Activated CD4-positive, alpha-beta T cell treated with anti-CD3 and anti-CD28 coated beads, Interleukin-2, amount 50 U/mL, for 24 hours (primary cell): Measurements from ENCODE around the gene CASP4.
"Not testable (repeated sequence)": the region's sequence is repeated elsewhere in the genome, so short reads cannot be mapped to it uniquely, and the experiment has no call there.

ENCODE experiments used
- DNase-seq, 2 donors: peaks; one replicate each; pipeline ENCODE4 v3.0.0-alpha.2; 2020; ENCODE audit warnings: low read depth in 1 of 2, low spot score in 1 of 2

Gene CASP4

DNA sequence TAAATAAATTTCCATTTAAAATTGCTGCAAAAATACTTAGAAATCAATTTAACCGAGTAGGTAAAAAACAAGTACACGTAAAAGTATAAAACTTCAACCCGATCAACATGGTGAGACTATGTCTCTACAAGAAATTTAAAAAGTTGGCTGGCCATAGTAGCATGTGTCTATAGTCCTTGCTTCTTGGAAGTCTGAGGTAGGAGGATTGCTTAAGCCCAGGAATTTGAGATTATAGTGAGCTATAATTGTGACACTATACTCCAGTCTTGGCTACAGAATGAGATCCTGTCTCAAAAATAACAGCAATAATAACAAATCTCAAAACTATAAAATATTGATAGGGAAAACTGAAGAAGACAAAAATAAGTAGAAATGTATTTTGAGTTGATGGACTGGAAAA is 11.1 kb downstream of the CASP4 start:
- no peak for DNase-seq

DNA sequence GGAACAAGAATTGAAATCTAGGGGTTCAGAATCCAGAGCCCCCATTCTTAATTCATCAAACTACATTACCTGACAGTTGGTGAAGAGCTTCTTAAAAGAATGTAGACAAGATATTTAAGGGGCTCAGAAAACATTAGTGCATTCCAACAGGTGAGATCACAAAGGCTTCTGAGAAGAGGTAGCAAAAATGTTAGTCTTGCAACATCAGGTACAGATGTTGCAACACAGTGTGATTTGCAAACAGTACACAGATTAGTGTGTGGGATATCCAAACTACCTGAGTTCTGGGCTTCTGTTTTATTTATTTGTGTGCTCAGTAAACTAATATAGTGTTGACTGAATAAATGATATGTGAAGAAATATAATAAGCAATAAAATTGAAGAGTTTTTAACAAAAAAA is 11.8 kb downstream of the CASP4 start:
- DNase-seq = no peak

DNA sequence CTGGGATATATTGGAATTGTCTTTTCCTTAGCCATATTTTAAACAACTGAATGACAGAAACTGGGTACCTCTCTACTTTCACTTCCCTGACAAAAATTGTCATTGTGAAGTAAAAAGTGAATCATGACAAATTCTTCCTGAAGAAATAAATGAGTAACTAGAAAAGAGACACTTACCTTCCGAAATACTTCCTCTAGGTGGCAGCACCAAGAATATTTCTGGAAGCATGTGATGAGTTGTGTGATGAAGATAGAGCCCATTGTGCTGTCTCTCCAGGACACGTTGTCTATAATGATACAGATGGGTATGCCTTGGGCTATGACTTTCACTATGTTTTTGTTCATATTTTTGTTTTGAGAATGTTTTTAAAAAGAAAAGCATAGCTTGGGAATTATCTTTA is 21.5 kb downstream of the CASP4 start:
- DNase-seq = peak in 1 of 2 donors; percentile 27

DNA sequence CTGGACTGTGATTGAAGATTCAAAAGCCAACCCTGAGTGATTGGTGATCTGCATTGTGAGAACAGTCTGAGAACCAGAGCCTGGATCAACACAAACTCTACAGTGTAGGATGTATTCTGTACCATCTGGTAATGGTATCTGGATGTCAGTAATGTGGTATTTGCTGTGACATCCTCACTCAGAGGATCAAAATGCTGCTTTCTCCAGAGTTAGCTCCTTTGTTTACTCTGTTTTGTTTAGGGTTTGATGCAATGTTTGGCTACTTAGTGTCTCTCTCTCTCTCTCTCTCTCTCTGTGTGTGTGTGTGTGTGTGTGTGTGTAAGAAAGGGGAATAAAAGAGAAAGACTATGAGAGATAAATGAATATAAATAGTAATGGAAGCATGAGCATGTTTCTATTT is 24.3 kb downstream of the CASP4 start:
- no peak for DNase-seq

- no peak for DNase-seq
Observed at GRCh38 chr11:104943561-104943960, 24.8 kb downstream of the CASP4 start.

GRCh38 chr11:104934594-104934993 is 33.8 kb downstream of the CASP4 start:
- DNase-seq = no peak

- not testable (repeated sequence) for DNase-seq
Observed at GRCh38 chr11:104934073-104934472, 34.3 kb downstream of the CASP4 start.

DNA sequence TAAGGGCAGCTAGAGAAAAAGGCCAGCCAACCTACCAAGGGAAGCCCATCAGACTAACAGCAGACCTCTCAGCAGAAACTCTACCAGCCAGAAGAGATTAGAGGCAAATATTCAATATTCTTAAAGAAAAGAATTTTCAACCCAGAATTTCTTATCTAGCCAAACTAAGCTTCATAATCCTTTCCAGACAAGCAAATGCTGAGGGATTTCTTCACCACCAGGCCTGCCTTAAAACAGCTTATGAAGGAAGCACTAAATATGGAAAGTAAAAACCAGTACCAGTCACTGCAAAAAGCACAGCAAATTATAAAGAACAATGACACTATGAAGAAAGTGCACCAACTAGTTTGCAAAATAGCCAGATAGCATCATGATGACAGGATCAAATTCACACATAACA is 39.6 kb downstream of the CASP4 start:
- DNase-seq = no peak

DNA sequence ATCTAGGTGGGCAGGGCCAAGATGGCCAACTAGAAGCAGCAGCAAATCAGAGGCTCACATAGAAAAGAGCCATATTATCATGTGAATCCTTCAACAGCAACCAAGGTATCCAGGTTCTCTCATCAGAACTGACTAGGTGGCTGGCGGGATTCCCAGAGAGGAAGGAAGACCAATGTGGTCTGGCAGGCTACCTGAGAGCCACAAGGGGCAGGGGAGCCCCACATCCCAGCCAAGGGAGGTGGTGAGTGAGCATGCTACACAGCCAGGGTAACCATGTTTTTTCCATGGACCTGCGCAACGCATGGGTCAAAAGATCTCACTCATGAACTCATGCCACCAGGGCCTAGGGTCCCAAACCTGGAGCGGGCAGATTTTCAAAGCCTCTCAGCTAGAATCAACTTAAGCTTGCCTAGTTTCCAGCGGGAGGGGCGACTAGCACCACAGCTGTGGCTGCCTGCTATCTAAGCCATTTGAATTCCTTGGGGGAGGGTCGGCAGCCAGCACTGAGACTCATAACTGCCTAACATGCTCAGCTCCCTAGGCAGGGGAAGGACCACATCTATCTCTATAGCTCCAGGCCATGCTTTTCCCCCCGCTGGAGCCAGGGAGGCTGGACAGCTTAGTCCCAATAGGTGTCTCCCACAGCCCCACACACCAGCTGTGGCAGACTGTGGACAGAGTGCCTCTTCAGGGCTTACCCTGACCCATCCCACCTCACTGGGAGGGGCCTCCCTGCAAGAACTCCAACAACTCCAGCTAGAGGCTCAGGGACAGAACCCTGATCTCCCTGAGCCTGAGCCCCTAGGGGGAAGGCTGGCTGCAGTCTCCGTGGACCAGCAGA is 41.4 kb downstream of the CASP4 start:
- no peak for DNase-seq

- no peak for DNase-seq
Observed at GRCh38 chr11:104925850-104926249, 42.5 kb downstream of the CASP4 start.

DNA sequence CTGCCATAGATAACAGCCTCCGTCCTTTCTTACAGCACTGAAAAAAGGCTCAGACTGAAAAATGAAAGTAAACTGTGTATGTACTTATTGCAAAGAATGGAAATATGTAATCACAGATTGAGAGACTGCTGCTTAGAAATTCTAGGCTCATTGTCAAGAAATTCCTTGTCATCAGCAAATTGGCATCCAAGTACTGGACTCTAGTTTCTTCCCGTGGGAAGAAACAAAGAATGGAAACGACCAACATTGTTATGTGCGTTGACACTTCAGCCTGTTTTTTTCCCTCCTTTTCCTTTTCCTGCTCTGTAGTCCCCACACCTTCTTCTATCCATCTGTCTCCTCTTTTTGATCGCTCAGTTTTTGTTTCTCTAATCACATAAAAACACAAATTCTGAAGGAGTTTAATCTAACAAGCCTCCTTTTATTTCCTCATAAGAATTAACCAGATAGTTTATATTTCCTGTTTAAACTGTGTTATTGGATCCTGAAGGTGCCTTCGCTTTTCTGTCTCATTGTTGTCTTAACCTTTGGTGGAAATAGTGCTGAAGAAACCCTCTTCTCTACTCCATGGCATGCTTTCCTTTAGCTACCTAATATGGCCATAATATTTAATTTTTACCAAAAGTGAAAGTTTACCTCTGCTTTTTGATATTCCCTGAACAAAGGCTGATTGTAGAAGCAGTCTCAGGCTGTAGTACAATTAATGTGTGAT is 50.1 kb downstream of the CASP4 start:
- no peak for DNase-seq

GRCh38 chr11:104917271-104918112 is 50.9 kb downstream of the CASP4 start:
- DNase-seq = no peak

- DNase-seq = no peak
Observed at GRCh38 chr11:104916442-104916841, 51.9 kb downstream of the CASP4 start.

- DNase-seq = no peak
Observed at GRCh38 chr11:104912102-104912501, 56.3 kb downstream of the CASP4 start.

GRCh38 chr11:104908186-104908531 is 60.2 kb downstream of the CASP4 start:
- no peak for DNase-seq

- DNase-seq = no peak
Observed at GRCh38 chr11:104907521-104908185, 60.7 kb downstream of the CASP4 start.

DNA sequence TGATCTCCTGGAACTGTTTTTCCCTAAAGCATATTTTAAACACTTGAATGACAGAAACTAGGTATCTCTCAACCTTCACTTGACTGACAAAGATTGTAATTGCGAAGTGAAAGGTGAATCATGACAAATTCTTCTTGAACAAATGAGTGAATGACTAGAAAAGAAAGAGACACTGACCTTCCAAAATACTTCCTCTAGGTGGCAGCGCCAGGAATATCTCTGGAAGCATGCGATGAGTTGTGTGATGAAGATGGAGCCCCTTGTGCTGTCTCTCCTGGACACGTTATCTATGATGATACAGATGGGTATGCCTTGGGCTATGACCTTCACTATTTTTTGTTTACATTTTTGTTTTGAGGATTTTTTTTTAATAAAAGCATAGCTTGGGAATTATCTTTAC is 63.1 kb downstream of the CASP4 start:
- DNase-seq = no peak

DNA sequence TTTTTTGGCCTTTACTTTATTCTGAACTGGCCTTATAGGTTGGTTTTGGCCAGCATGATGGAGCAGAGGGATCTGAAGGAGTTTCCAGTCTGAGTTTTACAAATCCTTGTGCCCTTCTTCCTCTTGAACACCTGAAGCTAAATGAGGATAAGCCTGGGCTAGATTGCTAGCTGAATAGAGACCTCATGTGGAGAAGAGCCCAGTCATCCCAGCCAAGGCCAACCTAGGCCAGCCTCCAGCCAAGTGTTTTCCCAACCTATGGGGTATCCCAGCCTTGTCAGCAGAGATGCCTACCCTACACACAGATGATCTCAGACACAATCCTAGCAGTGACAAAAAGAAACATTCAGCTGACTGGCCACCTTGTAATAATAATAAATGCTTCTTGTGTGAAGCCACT is 69.1 kb downstream of the CASP4 start:
- DNase-seq = no peak

DNA sequence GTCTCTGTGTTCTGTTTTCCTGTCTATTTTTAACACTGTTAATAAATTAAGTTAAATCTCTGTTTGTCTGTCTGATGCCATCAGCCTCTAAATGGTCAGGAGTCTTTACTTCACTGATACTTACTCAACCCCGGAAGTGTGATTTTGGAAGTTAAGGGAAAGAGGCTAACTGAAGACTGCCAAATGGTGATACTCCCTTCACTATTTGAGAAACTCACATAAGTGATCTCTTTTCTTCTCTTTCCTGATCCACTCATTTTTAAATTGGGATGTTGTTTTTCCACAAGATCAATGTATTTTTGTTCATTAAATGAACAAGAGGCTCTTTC is 69.7 kb downstream of the CASP4 start:
- DNase-seq = no peak

DNA sequence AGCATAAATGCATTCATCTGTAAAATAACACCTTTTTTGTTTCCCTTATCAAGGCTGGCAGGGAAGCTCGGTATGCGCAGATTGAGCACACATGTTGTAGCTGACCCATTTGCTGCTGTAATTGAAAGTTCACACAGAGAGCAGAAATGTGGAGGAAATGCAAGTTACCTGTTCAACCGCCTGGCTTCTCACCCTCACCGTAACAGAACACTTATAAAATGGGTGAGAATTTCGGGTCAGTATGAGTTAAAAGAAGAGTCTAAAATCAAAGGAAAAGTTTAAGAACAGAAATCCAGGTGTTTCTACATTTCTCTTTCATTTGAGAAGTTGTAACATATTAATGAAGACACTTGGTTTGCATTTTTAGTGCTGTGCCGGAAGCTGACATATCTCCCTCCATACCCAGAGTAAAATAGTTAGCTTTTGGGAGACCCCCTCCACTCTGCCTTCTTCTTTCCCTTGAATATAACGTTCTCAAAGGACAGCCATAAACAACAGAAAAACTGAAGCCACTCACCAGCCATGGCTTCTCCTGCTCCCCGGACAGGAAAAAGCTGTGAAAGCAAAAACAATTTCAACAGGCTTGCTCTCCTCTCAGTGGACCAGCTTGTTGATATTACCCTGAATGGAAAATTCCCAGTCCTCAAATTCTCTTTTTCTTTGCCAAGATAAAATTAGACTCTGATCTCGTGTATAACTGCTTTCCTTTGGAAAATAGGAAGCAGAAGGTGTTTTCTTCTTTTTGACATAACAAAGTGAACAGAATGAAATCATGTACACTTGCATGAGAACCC is 70.3 kb downstream of the CASP4 start, which contains the start of gene CASP12:
CASP12 (minus strand) TSS at position 570 of the 794 bp plus-strand sequence.
- DNase-seq = no peak

DNA sequence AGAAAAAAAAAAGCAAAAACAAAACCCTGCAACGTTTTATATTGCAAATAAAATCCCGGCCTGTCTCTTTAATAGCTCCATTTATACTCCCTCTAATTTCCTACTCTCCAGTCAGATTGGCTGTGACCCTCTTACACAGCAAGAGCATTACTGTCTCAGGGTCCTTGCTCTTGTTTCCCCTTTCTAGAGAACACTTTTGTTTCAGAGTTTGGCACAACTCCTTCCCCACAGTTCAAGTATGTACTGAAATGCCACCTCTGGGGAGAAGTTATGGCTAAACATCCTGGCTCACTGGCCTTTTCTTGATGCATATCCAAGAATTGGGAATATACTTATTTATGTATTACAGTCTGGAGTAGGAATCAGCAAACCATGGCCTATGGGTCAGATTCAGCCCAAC is 72.7 kb downstream of the CASP4 start:
- no peak for DNase-seq
